Effector CD4-positive, alpha-beta T cell (primary cell): ENCODE data around the gene SHISA4.
A peak's percentile ranks its signal among the peaks of the same experiment; 100 is the strongest.

Source experiments
- DNase-seq: peaks from one replicate; pipeline ENCODE4 v3.0.0-alpha.2; 2020

The SHISA4 gene

GRCh38 chr1:201882665-201883132 is 6.0 kb upstream of the SHISA4 start:
- DNase-seq, result no peak

GRCh38 chr1:201883266-201883665 is 5.4 kb upstream of the SHISA4 start:
- no peak for DNase-seq

GRCh38 chr1:201883786-201884185 is 4.9 kb upstream of the SHISA4 start:
- no peak for DNase-seq

- DNase-seq, result no peak
Observed at GRCh38 chr1:201884425-201884824, 4.3 kb upstream of the SHISA4 start.

DNA sequence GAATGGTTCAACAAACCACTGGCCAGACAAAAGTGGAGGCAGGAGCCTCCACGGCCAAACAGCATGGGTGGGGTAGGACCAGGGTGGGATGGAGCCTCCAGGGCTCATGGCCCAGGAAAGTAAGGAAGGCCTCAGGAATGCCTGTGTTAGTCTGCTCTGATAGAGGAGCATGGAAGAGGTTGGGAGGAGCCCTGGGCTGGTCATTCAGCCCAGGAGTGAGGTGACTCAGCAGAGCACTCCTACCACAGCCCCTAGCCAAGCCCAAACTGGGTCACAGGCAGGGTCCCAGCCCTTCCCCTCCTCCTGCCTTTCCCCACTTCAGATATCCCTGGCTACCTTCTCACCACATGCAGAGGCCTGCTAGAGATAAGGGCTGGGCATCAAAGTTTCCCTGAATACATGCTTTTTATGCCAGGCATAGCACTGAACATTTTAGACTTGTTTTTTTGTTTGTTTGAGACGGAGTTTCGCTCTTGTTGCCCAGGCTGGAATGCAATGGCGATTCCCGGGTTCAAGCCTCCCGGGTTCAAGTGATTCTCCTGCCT is 3.1 kb upstream of the SHISA4 start:
- DNase-seq, result no peak

GRCh38 chr1:201886103-201886885 is 2.4 kb upstream of the SHISA4 start:
- DNase-seq, result no peak

GRCh38 chr1:201887116-201887866 is 1.4 kb upstream of the SHISA4 start:
- no peak for DNase-seq

GRCh38 chr1:201889090-201889968 is 631 bp downstream of the SHISA4 start:
- no peak for DNase-seq

DNA sequence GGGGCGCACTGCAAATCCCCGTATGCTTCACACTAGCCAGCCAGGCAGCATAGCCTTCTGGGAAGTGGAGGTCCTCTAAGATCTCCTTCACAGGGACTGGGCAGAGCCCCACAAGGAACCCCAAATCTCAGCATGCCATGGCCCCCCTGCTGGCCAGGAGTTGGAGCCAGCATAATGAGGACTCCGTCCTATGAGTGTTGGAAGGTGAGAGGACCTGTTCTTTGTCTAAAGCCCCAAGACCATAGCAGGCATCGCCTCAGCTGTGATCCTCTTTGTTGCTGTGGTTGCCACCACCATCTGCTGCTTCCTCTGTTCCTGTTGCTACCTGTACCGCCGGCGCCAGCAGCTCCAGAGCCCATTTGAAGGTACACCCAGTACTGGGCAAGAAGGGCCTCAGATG is 1.5 kb downstream of the SHISA4 start:
- no peak for DNase-seq

DNA sequence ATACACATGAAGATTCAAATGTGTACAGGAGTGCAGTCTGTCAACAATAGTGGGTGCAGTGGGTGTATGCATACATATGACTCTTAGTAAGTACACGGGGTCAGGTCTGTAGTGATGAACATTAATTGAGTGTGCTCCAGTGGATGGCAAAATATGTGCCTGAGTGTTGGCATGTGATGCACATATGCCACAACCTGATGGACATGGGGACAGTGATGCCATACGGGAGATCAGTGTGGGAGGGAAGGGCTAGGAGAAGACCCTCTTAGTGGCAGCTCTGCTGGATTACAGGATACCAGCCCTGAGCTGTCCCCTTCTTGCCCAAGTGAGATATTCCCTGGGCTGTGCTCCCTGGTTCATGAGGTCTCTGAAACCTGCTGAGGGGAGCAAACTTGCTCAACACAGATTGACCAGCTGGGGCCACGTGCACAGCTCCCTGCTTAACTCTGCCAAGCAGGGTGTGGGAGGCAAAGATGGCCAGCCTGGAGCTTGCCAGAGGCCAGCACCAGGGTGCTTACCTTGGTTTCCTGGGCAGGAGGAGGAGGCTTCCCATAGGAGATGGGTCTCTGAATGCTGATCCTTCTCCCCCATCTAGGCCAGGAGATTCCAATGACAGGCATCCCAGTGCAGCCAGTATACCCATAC is 2.2 kb downstream of the SHISA4 start:
- DNase-seq, result no peak

GRCh38 chr1:201891451-201892045 is 2.9 kb downstream of the SHISA4 start:
- no peak for DNase-seq

DNA sequence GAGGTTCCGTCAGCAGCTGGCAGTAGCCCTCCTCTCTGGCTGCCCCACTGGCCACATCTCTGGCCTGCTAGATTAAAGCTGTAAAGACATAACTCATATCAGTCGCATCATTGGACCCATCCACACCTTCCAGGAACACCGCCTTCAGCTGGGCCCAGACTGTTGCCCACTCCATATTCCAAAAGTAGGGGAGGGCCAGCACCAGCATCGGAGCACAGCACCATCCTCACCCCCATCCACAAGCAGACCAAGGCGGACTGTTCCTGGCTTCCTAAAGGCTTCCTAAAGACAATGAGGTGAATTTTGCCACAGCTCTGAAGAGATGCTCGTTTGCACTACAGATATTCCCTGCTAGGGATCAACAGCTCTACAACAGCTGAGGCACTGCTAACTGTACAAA is 3.5 kb downstream of the SHISA4 start:
- no peak for DNase-seq

GRCh38 chr1:201893431-201893830 is 4.7 kb downstream of the SHISA4 start:
- DNase-seq, result no peak

- DNase-seq, result no peak
Observed at GRCh38 chr1:201894343-201895119, 5.8 kb downstream of the SHISA4 start.

DNA sequence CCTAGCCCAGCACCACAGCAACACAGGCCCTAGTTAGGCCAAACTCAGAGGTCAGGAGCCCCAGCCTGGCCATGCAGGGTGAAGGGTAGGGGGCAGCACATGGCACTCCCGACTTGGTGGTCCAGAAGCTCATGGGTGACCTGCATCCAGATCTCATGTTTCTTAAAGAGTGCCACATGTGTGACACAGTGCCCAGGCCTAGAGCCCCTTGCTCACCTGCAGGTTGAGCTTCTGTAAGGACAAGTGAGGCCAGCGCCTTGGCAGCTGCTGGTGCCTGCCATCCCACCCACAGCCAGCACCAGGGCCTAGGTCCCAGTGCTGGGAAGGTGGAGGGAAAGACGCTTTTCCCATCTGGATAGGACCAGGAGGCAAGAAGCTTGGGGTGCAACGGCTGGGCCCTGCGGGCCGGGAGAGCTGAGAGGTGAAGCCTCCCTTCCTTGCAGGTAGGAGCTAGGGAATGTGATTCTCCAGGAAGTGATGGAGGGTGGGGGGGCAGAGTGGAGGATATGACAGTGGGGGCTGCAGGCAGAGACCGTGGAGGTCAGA is 6.5 kb downstream of the SHISA4 start:
- DNase-seq, result no peak

DNA sequence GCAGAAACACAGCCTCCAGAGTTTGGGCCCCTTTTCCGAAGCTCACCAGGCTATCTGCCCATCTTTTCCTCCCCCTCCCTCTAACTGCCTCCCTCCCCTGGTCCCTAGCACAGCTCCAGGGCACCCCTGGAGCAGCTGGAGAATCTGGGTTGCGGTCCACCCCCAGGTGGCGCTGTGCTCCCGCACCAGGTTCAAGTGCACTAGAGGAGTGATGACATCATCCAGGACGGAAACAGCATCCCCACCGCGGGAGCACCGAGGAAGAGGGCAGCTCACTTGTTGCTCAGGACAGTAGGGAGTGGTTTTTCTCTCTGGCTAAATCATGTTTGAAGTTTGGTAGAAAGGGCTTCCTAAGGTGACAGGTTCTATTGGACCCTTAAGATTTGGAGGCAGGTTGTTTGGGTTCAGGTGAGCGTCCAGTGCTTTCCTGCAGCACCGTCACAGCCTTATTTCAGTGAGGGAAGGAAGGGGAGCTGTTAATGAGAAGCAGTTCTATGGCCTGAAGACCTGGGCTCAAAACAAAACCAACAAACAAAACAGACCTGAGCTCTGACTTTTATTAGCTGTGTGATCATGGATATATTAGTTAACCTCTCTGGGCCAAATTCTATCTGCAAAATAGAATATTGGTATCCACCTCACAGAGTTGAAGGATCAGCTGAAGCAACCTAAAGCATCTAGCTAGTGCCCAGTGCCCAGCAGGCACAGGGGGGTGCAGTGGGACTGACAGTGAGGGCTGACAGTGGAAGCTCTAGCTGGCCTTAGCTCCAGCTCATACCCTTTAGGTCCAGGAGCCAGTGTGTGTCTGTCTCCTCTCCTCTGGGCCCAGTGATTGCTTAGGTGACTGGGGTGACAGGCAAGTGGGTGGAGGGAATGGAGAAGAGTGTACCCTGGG is 7.5 kb downstream of the SHISA4 start:
- peak; percentile 64 for DNase-seq

DNA sequence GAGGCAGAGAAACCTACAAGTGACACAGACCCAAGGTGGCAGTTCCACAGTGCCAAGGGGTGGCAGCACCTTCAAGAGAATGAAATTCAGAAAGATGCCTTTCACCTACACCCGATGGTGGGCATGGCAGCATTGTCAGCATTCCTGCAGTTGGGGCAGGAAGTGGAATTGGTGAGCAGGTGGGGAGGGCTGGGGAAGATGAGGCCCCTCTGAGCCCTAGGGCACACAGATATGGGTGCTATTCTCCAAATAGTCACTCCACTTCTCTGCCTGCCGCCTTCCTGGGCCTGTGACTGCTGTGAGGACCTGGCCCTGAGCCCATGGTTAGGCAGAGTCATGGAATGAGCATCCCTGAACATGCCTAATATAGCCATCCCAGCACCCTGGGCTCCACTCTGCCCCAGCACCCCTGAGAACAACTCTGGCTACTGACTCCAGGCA is 8.3 kb downstream of the SHISA4 start:
- no peak for DNase-seq

GRCh38 chr1:201898240-201898894 is 9.7 kb downstream of the SHISA4 start:
- no peak for DNase-seq

DNA sequence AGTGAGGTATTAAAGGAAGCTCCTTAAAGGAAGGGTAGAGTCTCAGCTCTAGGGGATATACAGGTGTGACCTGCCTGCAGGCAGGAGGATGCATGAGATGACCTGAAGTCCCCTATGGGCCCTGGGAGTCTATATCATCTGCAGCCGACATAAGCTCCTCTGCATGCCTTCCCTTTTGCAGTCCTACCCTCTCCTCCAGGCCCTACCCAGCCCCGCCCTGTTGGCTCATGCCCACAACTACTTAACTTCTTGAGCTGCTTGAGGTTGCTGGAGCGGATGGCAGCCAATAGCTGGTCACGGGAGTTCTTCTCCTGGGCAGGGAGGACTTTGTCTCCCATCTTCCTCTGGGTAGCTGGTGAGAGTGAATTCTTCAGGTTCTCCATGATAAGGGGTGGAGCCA is 10.3 kb downstream of the SHISA4 start:
- no peak for DNase-seq
